Calu3 (cell line): Measurements from ENCODE around the gene ROCK2. TPM values are rescaled to one million over a fixed set of nuclear protein-coding genes. Genes with fewer than 3 reads are reported as not detected.

Source experiments
- BruUV-seq: library from RNA; stranded (reverse); fragments of 400-500 nt; replicated peaks from 2 replicates; lab custom pipeline; 2021; lab: Mats Ljungman, UMichigan
- CTCF ChIA-PET: fragments of 300-600 bp; sonication (Branson Sonifier 250); formaldehyde crosslinking; loops from one replicate; lab custom pipeline; 2022; ENCODE audit warnings: antibody characterized with exemption; lab: Charles Lee
- DNase-seq: peaks from one replicate; pipeline ENCODE4 v3.0.0; 2022
- H3K27ac Mint-ChIP-seq: one replicate; pipeline ENCODE4 v1.8.0; 2022; ENCODE audit warnings: mixed read lengths; ENCODE audit not compliant: unreplicated experiment
- H3K27me3 Mint-ChIP-seq: one replicate; pipeline ENCODE4 v1.8.0; 2022; ENCODE audit warnings: mixed read lengths; ENCODE audit not compliant: unreplicated experiment
- H3K36me3 Mint-ChIP-seq: one replicate; pipeline ENCODE4 v1.8.0; 2022; ENCODE audit warnings: mild to moderate bottlenecking, moderate library complexity, mixed read lengths; ENCODE audit not compliant: insufficient read depth, unreplicated experiment
- H3K4me1 Mint-ChIP-seq: one replicate; pipeline ENCODE4 v1.8.0; 2022; ENCODE audit warnings: mild to moderate bottlenecking, low read depth, mixed read lengths; ENCODE audit not compliant: unreplicated experiment
- H3K4me3 Mint-ChIP-seq: one replicate; pipeline ENCODE4 v1.8.0; 2022; ENCODE audit warnings: mild to moderate bottlenecking, low read depth, moderate library complexity, mixed read lengths; ENCODE audit not compliant: unreplicated experiment
- H3K9me3 Mint-ChIP-seq: one replicate; pipeline ENCODE4 v1.8.0; 2022; ENCODE audit warnings: low read depth, mixed read lengths; ENCODE audit not compliant: unreplicated experiment
- CTCF ChIP-seq: fragments of 200-600 bp; IDR thresholded peaks from one replicate; pipeline ENCODE4 v1.8.0; 2022; ENCODE audit warnings: antibody characterized with exemption; ENCODE audit not compliant: unreplicated experiment
- intact Hi-C: fragments of 100-400 bp; cut with micrococcal nuclease; formaldehyde crosslinking; loops from one replicate; pipeline ENCODE4 v1.10.0; 2022; ENCODE audit not compliant: unreplicated experiment
- total RNA-seq: library from RNA; stranded (reverse); gene quantifications from 2 replicates; pipeline ENCODE4 v1.2.3, GENCODE V29; 2022

The ROCK2 gene
- total RNA-seq, 1 experiment from 2014 or later: 35.3 TPM

- CTCF ChIA-PET: no interaction called here
- BruUV-seq: no TSS peak
- intact Hi-C loops: no loop called here
- Mint-ChIP-seq H3K4me3 (no peak overlapping the region), H3K4me1 (no peaks in the 10 kb centered on the region), H3K36me3 (no peaks in the 10 kb centered on the region), H3K27ac (no peak overlapping the region), H3K27me3 (peaks cover 47% of the 10 kb centered on the region), H3K9me3 (no peaks in the 10 kb centered on the region)
- DNase-seq: no peak
- no peak for TF ChIP-seq CTCF
Measured at GRCh38 chr2:11142987-11143386, 201.4 kb downstream of the ROCK2 start.

GRCh38 chr2:11142330-11142729 lies 202.1 kb downstream of the ROCK2 start:
- no peak overlapping the region for H3K27ac Mint-ChIP-seq
- intact Hi-C loops: no loop called here
- H3K36me3 Mint-ChIP-seq: no peaks in the 10 kb centered on the region
- DNase-seq: no peak
- TF ChIP-seq CTCF: no peak
- peaks cover 47% of the 10 kb centered on the region for H3K27me3 Mint-ChIP-seq
- CTCF ChIA-PET: interaction anchor here (0.6 to 0.7 kb wide), 2 partner anchors 20 to 1354 kb away, joined by 4 to 6 read pairs; no protein-coding TSS in a partner anchor
- BruUV-seq: no TSS peak
- no peaks in the 10 kb centered on the region for H3K9me3 Mint-ChIP-seq
- no peaks in the 10 kb centered on the region for H3K4me1 Mint-ChIP-seq
- H3K4me3 Mint-ChIP-seq: no peak overlapping the region

GRCh38 chr2:11141319-11141718 lies 203.1 kb downstream of the ROCK2 start:
- CTCF ChIA-PET: no interaction called here
- no peak for TF ChIP-seq CTCF
- H3K27ac Mint-ChIP-seq: no peak overlapping the region
- H3K4me3 Mint-ChIP-seq: no peak overlapping the region
- BruUV-seq: no TSS peak
- no peaks in the 10 kb centered on the region for H3K4me1 Mint-ChIP-seq
- intact Hi-C loops: no loop called here
- no peaks in the 10 kb centered on the region for H3K9me3 Mint-ChIP-seq
- H3K36me3 Mint-ChIP-seq: no peaks in the 10 kb centered on the region
- no peak for DNase-seq
- H3K27me3 Mint-ChIP-seq: peaks cover 57% of the 10 kb centered on the region

- H3K4me3 Mint-ChIP-seq: no peak overlapping the region
- DNase-seq: no peak
- no peaks in the 10 kb centered on the region for H3K36me3 Mint-ChIP-seq
- intact Hi-C loops: no loop called here
- no peaks in the 10 kb centered on the region for H3K9me3 Mint-ChIP-seq
- CTCF ChIA-PET: no interaction called here
- no peak overlapping the region for H3K27ac Mint-ChIP-seq
- no peaks in the 10 kb centered on the region for H3K4me1 Mint-ChIP-seq
- no peak for TF ChIP-seq CTCF
- H3K27me3 Mint-ChIP-seq: peaks cover 65% of the 10 kb centered on the region
- no TSS peak for BruUV-seq
Measured at GRCh38 chr2:11140492-11140891, 203.9 kb downstream of the ROCK2 start.
